ENCODE measurements around the gene FAM200B.
A peak's percentile ranks its signal among the peaks of the same experiment; 100 is the strongest.

The FAM200B gene

DNA sequence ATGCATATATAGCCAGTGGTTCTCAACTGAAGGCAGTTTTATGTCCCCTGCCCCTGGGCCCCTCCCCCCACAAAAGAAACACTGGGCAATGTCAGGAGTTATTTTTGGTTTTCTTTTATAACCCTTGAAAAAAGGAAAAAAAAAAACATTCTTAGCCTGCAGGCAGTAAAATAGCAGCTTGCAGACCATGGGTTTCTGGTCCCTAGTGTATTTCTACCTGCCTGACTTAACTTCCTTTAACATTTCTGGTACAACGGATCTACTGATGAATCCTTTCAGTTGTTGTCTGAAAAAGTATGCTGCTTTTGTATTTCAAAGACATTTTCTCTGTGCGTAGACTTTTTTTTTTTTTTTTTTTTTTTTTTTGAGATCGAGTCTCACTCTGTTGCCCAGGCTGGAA lies 11.1 kb upstream of the FAM200B start:
- Mint-ChIP-seq H3K4me3 (no peak overlapping the region), H3K4me1 (no peaks in the 10 kb centered on the region), H3K27me3 (ENCODE audit: low read depth) (no peaks in the 10 kb centered on the region), H3K27ac (no peak overlapping the region), H3K36me3 (ENCODE audit: low read depth) (peaks cover 17% of the 10 kb centered on the region), H3K9me3 (no peaks in the 10 kb centered on the region)
- TF ChIP-seq, protein P1, sequence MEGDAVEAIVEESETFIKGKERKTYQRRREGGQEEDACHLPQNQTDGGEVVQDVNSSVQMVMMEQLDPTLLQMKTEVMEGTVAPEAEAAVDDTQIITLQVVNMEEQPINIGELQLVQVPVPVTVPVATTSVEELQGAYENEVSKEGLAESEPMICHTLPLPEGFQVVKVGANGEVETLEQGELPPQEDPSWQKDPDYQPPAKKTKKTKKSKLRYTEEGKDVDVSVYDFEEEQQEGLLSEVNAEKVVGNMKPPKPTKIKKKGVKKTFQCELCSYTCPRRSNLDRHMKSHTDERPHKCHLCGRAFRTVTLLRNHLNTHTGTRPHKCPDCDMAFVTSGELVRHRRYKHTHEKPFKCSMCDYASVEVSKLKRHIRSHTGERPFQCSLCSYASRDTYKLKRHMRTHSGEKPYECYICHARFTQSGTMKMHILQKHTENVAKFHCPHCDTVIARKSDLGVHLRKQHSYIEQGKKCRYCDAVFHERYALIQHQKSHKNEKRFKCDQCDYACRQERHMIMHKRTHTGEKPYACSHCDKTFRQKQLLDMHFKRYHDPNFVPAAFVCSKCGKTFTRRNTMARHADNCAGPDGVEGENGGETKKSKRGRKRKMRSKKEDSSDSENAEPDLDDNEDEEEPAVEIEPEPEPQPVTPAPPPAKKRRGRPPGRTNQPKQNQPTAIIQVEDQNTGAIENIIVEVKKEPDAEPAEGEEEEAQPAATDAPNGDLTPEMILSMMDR (IDR thresholded peaks at IDR 0.05; ENCODE audit: unreplicated experiment in 3 of 3), result no peak

DNA sequence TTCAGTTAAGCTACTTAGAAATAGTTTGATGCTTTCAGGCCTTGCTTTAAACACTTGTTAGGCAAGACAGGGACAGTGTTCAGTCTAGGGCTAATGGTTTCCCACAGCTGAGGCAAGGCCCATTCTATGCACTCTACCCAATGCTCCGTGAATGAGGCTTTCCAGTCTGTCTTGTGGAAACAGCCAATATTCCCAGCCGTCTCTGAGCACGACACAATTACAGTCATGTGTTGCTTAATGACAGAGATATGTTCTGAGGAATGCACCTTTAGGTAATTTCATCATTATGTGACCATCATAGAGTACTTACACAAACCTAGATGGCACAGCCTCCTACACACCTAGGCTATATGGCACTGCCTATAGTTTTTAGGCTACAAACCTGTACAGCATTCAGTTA lies 9.5 kb upstream of the FAM200B start:
- no peaks in the 10 kb centered on the region for H3K4me1 Mint-ChIP-seq
- TF ChIP-seq, protein P1 (IDR thresholded peaks at IDR 0.05; ENCODE audit: unreplicated experiment in 3 of 3), result no peak
- no peaks in the 10 kb centered on the region for H3K27me3 Mint-ChIP-seq (ENCODE audit: low read depth)
- H3K9me3 Mint-ChIP-seq, result no peaks in the 10 kb centered on the region
- H3K27ac Mint-ChIP-seq, result no peak overlapping the region
- H3K36me3 Mint-ChIP-seq (ENCODE audit: low read depth), result peaks cover 11% of the 10 kb centered on the region
- no peak overlapping the region for H3K4me3 Mint-ChIP-seq

DNA sequence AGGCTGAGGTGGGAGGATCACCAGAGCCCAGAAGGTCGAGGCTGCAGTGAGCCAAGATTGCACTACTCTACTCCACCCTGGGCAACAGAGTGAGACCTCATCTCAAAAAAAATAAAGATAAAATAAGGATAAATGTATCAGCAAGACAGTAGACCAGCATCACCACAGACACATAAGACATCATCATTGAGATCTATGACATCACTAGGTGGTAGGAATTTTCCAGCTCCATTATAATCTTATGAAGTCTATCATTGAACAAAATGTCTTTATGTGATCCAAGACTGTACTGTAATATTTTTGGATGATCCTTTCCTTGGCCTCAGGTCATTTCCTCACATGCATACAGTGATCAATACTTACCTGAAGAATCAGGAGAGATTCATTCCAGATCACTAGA lies 8.3 kb upstream of the FAM200B start:
- H3K27ac Mint-ChIP-seq, result no peak overlapping the region
- H3K27me3 Mint-ChIP-seq (ENCODE audit: low read depth), result no peaks in the 10 kb centered on the region
- TF ChIP-seq, protein P1 (IDR thresholded peaks at IDR 0.05; ENCODE audit: unreplicated experiment in 3 of 3), result no peak
- H3K4me3 Mint-ChIP-seq, result no peak overlapping the region
- H3K9me3 Mint-ChIP-seq, result no peaks in the 10 kb centered on the region
- peaks cover 7% of the 10 kb centered on the region for H3K36me3 Mint-ChIP-seq (ENCODE audit: low read depth)
- H3K4me1 Mint-ChIP-seq, result peaks cover 4% of the 10 kb centered on the region

DNA sequence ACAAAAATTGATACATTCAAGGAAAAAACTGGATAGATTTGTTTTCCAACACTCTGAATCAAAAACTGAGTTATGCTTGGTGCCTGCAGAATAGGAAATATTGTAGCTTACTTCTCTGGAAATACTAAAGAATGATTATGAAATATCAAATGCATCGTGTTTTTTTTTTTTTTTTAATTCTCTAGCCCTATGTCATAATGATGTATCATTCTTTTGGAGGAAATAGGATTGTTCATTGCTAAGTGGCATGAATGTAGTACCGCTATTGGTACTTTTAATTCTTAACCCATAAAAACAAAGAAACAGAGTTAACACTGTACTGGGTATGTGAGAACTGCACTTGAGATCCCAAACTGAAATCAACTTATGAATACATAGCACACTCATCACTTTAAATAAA lies 7.6 kb upstream of the FAM200B start:
- Mint-ChIP-seq H3K27me3 (ENCODE audit: low read depth) (no peaks in the 10 kb centered on the region), H3K27ac (no peak overlapping the region), H3K4me3 (no peak overlapping the region), H3K9me3 (no peaks in the 10 kb centered on the region), H3K36me3 (ENCODE audit: low read depth) (peaks cover 7% of the 10 kb centered on the region), H3K4me1 (peaks cover 9% of the 10 kb centered on the region)
- TF ChIP-seq, protein P1 (IDR thresholded peaks at IDR 0.05; ENCODE audit: unreplicated experiment in 3 of 3), result no peak

DNA sequence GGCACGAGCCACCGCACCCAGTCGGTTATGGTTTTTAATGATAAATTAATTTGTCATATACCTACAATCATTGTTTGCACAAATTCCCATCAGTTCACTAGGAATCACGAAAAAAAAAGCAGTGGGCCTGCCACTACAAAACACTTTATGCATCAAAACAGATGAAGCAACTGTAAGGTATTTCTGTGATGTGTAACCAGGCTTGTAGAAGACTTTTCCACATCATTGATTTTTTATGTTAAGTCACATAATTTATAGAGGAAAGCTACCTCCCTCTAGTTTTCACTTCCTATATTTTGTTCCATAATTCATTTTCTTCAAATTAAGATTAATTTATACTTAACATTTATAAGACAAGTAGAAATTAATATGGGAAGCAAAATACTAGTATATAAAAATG lies 6.7 kb upstream of the FAM200B start:
- Mint-ChIP-seq H3K4me1 (peaks cover 13% of the 10 kb centered on the region), H3K36me3 (ENCODE audit: low read depth) (peaks cover 7% of the 10 kb centered on the region), H3K27me3 (ENCODE audit: low read depth) (no peaks in the 10 kb centered on the region), H3K4me3 (no peak overlapping the region), H3K9me3 (no peaks in the 10 kb centered on the region), H3K27ac (no peak overlapping the region)
- TF ChIP-seq, protein P1 (IDR thresholded peaks at IDR 0.05; ENCODE audit: unreplicated experiment in 3 of 3), result no peak

DNA sequence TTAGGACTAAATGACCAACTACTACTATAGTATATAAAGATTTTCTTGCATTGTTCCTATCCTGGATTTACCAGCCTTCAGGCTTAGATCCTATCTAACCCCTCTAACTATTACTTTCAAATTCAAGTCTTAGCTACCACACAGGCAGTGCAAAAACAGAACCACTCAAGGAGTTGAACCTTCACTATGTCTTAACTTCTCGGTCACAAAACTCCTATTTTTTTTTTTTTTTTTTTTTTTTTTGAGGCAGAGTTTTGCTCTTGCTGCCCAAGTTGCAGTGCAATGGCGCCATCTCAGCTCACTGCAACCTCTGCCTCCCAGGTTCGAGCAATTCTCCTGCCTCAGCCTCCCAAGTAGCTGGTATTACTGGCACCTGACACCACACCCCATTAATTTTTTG lies 6.3 kb upstream of the FAM200B start:
- H3K9me3 Mint-ChIP-seq, result no peaks in the 10 kb centered on the region
- no peak overlapping the region for H3K4me3 Mint-ChIP-seq
- TF ChIP-seq, protein P1 (IDR thresholded peaks at IDR 0.05; ENCODE audit: unreplicated experiment in 3 of 3), result no peak
- peak overlapping the region in 1 of 3 experiments; percentile 13 for H3K27ac Mint-ChIP-seq
- peaks cover 16% of the 10 kb centered on the region for H3K4me1 Mint-ChIP-seq
- H3K27me3 Mint-ChIP-seq (ENCODE audit: low read depth), result no peaks in the 10 kb centered on the region
- peaks cover 7% of the 10 kb centered on the region for H3K36me3 Mint-ChIP-seq (ENCODE audit: low read depth)
